ENCODE data around the gene CPEB1.
"Not testable (repeated sequence)": the region's sequence is repeated elsewhere in the genome, so short reads cannot be mapped to it uniquely, and the experiment has no call there.

DNA sequence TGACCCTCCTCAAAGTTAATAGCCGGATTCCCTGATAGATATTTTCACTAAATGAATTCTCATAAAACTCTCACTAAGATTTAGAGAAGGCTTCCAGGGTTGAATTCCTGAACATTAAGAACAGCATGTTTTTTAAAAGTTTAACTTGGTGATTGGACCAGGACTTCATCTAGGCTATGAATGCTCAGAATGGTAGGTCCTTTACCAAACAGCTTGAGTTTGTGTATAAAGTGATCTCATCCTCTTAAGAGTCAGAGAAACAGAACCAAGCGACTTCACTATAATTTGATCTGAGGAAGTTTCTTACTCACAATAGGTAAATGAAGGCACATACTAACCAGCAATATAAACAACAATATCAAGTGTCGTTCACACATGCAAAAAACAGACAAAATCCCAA lies 143.1 kb downstream of the CPEB1 start:
- TF ChIP-seq, protein P1, sequence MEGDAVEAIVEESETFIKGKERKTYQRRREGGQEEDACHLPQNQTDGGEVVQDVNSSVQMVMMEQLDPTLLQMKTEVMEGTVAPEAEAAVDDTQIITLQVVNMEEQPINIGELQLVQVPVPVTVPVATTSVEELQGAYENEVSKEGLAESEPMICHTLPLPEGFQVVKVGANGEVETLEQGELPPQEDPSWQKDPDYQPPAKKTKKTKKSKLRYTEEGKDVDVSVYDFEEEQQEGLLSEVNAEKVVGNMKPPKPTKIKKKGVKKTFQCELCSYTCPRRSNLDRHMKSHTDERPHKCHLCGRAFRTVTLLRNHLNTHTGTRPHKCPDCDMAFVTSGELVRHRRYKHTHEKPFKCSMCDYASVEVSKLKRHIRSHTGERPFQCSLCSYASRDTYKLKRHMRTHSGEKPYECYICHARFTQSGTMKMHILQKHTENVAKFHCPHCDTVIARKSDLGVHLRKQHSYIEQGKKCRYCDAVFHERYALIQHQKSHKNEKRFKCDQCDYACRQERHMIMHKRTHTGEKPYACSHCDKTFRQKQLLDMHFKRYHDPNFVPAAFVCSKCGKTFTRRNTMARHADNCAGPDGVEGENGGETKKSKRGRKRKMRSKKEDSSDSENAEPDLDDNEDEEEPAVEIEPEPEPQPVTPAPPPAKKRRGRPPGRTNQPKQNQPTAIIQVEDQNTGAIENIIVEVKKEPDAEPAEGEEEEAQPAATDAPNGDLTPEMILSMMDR (IDR thresholded peaks at IDR 0.05; ENCODE audit: low read depth, low read length) = not testable (repeated sequence)
- not testable (repeated sequence) for TF ChIP-seq POLR2A (IDR thresholded peaks at IDR 0.05; ENCODE audit: extremely low read depth, insufficient read length)

Data from NB4 (cell line).